Erythroblast (primary cell): ENCODE data around the gene TNFSF9.

ENCODE experiments used
- GATA1 ChIP-seq: IDR thresholded peaks from 2 replicates; pipeline ENCODE4 v1.6.1; 2011; ENCODE audit warnings: low read depth, mild to moderate bottlenecking, control low read depth, low read length, moderate library complexity
- POLR2A ChIP-seq: IDR thresholded peaks from 2 replicates; pipeline ENCODE4 v1.6.1; 2011; ENCODE audit warnings: mild to moderate bottlenecking, low read length

- TF ChIP-seq POLR2A (no peak), GATA1 (no peak)
These were observed 2.1 kb downstream of the TNFSF9 start for GRCh38 chr19:6533000-6533328.
